ENCODE results near the gene E2F4.

Gene E2F4

GRCh38 chr16:67229906-67230808 is 38.2 kb downstream of the E2F4 start:
- in situ Hi-C loops (cut with HindIII; ENCODE audit: low sequenced_read_pairs) = no loop called here

- in situ Hi-C loops (cut with HindIII; ENCODE audit: low sequenced_read_pairs) = no loop called here
Measured at GRCh38 chr16:67230809-67231660, 39.1 kb downstream of the E2F4 start.

- in situ Hi-C loops (cut with HindIII; ENCODE audit: low sequenced_read_pairs) = no loop called here
Measured at GRCh38 chr16:67233596-67233995, 41.6 kb downstream of the E2F4 start.

DNA sequence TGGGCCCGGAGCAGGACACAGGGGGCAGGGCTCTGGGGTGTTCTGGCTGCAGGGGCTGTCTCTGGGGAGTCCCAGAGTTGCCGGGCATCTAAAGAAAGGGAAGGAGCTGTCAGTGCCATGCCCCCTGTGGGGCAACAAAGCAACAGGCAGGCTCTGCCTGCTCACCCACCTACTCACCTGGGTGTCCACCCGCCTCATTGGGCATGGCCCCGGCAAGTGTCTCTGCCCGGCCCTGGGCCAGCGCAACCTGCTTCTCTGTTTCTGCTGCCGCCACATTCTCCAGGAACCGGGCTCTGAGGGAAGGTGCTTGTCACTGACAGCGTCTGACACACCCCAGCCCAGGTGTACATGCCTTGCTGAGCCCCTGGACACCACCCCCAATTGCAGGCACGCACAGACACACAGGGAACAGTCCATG is 42.2 kb downstream of the E2F4 start:
- in situ Hi-C loops (cut with HindIII; ENCODE audit: low sequenced_read_pairs) = no loop called here

GRCh38 chr16:67235816-67236562 is 44.0 kb downstream of the E2F4 start:
- in situ Hi-C loops (cut with HindIII; ENCODE audit: low sequenced_read_pairs) = loop anchor here (5.0 kb wide), 3 partner anchors 39 to 69 kb away; partner anchors contain the start of gene ELMO3

GRCh38 chr16:67236563-67237395 is 44.8 kb downstream of the E2F4 start:
- in situ Hi-C loops (cut with HindIII; ENCODE audit: low sequenced_read_pairs) = loop anchor here (5.0 kb wide), 3 partner anchors 39 to 69 kb away; partner anchors contain the start of gene ELMO3

GRCh38 chr16:67237396-67238277 is 45.7 kb downstream of the E2F4 start:
- in situ Hi-C loops (cut with HindIII; ENCODE audit: low sequenced_read_pairs) = loop anchor here (5.0 kb wide), 3 partner anchors 40 to 70 kb away; partner anchors contain the start of gene ELMO3

- in situ Hi-C loops (cut with HindIII; ENCODE audit: low sequenced_read_pairs) = loop anchor here (5.0 kb wide), 3 partner anchors 41 to 71 kb away; partner anchors contain the start of gene ELMO3
Measured at GRCh38 chr16:67238278-67238575, 46.3 kb downstream of the E2F4 start.

DNA sequence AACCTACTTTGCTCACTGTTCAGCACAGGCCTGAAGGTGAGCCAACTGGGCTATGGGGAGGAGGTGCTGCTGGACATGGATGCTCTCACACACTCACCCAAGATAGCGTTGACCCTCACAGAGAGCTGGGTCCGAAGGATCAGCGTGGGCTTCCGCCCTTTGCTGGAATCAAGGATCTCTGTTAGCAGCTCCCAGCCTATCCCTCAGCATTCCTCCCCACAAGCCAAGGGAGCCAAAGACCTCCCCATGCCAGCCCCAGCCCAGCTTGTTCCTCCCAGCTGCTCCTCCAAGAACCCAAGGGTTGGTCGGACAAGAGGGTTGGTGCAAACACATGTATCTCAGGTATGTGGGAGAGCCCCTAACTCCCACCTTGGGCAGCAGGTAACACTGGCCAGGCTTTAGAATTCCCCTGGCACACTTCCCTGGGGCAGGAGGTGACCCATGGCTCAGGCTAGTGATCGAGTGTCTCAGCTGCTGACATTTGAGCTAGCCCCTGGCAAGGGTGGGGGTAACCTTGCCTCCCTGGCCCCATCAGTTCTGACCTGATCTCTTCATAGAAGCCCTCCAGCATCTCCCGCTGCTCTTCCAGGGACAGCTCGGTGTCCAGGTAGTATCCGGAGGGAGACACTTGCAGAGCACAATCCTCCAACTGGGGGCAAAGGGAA is 47.0 kb downstream of the E2F4 start:
- in situ Hi-C loops (cut with HindIII; ENCODE audit: low sequenced_read_pairs) = loop anchor here (5.0 kb wide), 3 partner anchors 42 to 72 kb away; partner anchors contain the start of gene ELMO3

DNA sequence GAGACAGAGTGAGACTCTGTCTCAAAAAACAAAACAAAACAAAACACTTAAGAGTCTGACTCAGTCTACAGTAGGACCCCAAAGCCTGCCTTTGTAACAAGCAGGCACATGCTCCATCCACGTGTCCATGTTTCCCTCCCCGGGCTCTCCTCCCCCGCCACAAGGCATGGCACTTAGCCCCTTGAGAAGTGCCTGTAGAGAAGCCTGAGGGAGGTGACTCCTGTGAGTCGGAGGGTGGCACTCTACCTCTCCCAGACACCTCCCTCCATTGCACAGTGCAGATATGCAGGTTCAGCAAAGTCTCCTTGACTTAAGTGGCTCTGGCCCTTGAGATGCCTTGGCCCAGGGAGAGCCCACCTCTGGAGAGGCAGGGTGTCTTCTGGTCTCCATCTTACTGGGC is 48.6 kb downstream of the E2F4 start:
- in situ Hi-C loops (cut with HindIII; ENCODE audit: low sequenced_read_pairs) = no loop called here

DNA sequence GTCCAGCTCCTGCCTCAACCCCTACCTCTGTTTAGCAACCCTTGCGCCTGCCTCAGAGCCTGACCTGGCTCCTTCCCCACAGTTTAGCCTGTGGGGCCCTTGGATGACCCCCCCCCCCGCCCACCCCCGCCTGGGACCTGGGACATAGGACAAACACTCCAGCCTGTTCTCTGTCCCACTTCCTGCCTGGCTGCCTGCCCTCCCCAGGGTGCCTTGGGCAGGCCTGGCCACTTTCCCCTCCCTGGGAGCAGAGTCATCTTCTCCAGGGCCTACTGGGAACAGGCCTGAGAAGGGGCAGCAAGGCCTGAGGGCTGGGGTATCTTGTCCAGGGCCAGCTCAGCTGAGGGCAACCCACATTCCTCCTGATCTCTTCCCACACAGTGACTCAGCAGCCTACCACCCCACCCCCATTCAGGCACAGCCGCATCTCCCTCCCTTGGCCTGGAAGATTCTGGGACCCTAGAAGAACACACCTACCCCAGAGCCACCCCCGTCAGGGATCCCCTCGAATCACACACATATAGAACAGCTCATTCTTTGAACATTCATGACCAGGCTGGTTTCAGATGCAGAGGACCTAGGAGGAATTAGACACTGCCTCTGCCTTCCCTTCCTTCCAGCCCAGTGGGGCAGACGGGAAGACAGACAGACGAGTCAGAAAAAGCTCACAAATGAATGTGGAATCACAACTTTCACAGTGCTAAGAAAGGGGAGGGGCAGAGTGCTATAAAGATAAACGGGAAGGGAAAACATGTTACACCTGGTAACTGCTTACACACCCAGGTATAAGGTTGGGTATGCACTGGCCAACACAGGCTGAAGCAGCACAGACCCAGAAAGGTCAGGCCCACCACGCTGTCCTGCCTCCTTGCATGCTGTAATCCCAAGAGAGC is 49.3 kb downstream of the E2F4 start:
- in situ Hi-C loops (cut with HindIII; ENCODE audit: low sequenced_read_pairs) = no loop called here

DNA sequence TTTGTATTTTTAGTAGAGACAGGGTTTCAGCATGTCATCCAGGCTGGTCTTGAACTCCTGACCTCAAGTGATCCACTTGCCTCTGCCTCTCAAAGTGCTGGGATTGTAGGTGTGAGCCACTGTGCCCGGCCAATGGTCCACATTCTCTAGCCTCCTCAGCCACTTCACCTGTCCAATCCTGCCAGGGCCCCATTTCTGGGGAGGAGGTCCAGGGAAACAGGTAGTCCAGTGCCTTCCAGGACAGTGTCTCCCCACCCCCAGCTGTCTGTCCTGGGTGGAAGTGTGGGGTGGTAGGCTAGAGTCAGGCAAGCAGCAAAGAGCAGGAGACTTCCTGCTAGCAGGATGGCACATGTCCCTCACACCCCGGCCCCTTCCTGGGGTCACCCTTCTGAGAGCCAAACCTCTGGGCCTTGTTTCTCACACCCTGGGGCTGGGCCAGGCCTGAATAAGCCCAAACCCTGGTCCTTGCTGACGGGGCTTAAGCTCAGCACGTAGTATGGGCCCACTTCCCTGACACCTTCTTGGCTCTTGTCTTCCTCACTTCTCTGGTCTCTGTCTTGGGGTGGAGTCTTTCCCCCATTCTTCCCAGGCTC is 50.3 kb downstream of the E2F4 start:
- in situ Hi-C loops (cut with HindIII; ENCODE audit: low sequenced_read_pairs) = no loop called here

GRCh38 chr16:67243481-67243880 is 51.5 kb downstream of the E2F4 start:
- in situ Hi-C loops (cut with HindIII; ENCODE audit: low sequenced_read_pairs) = no loop called here

- in situ Hi-C loops (cut with HindIII; ENCODE audit: low sequenced_read_pairs) = no loop called here
Measured at GRCh38 chr16:67244387-67245185, 52.6 kb downstream of the E2F4 start.

DNA sequence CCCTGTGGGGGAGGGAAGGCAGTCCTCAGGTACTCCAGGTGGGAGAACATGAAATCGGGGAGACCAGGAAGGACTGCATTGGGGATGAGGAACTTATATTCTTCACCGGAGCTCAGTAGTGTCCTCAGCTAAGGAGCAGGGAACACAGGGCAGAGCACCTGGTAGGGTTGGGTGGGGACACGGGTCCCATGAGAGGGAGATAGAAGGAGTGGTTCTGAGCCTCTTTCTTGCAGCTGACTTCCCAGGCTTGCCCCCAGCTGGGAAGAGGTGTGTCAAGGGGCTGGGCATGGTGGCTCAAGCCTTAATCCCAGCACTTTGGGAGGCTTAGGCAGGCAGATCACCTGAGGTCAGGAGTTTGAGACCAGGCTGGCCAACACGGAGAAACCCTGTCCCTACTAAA is 53.2 kb downstream of the E2F4 start:
- in situ Hi-C loops (cut with HindIII; ENCODE audit: low sequenced_read_pairs) = no loop called here

DNA sequence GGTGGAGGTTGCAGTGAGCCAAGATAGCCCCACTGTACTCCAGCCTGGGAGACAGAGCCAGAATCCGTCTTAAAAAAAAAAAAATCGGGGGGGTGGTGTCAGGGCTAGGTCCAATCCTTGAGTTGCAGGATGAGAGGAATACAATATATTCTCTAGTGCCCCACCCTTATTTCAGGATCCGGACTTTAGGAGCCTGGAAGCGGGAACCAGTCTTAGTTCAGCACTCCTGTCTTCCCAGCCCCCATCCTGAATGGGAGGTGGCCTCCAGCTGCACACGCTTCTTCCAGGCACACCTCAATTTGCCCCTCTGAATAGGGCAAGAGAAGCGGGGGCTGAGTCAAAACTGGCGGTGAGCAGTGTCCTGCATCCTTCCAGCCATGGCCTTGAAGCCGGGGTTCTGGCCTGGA is 53.7 kb downstream of the E2F4 start:
- in situ Hi-C loops (cut with HindIII; ENCODE audit: low sequenced_read_pairs) = no loop called here
